SJCRH30 (cell line): ENCODE results near the gene CCDC92. TPM values are rescaled to one million over a fixed set of nuclear protein-coding genes. Genes with fewer than 3 reads are reported as not detected.

Source experiments
- DNase-seq, 2 experiments: peaks; one replicate each; pipeline ENCODE4 v3.0.0-alpha.2; 2015 to 2020
- H3K27ac ChIP-seq: fragments of 250-450 bp; sonication (Bioruptor Pico); 2 replicates; pipeline ENCODE4 v1.5.1; 2020; ENCODE audit warnings: mild to moderate bottlenecking, moderate library complexity
- H3K27me3 ChIP-seq: fragments of 250-450 bp; sonication (Bioruptor Pico); 2 replicates; pipeline ENCODE4 v1.5.1; 2020; ENCODE audit warnings: mild to moderate bottlenecking, moderate library complexity
- H3K36me3 ChIP-seq: fragments of 250-450 bp; sonication (Bioruptor Pico); 2 replicates; pipeline ENCODE4 v1.5.1; 2020; ENCODE audit warnings: mild to moderate bottlenecking, moderate library complexity
- H3K4me1 ChIP-seq: fragments of 250-450 bp; sonication (Bioruptor Pico); 2 replicates; pipeline ENCODE4 v1.5.1; 2020; ENCODE audit warnings: mild to moderate bottlenecking, moderate library complexity
- H3K4me3 ChIP-seq: fragments of 250-450 bp; sonication (Bioruptor Pico); 2 replicates; pipeline ENCODE4 v1.5.1; 2020; ENCODE audit warnings: mild to moderate bottlenecking, moderate library complexity
- H3K9me3 ChIP-seq: fragments of 250-450 bp; sonication (Bioruptor Pico); replicated peaks from 2 replicates; pipeline ENCODE4 v1.5.1; 2020; ENCODE audit warnings: mild to moderate bottlenecking, moderate library complexity
- total RNA-seq: library from RNA; depleted of rRNA; stranded (reverse); fragments of >200 nt; shearing (Covaris generic); gene quantifications from 2 replicates; pipeline ENCODE4 v1.2.3, GENCODE V29; 2014; rRNA removed

Gene CCDC92
- total RNA-seq = 7.6 and 7.7 TPM in 2 replicates

DNA sequence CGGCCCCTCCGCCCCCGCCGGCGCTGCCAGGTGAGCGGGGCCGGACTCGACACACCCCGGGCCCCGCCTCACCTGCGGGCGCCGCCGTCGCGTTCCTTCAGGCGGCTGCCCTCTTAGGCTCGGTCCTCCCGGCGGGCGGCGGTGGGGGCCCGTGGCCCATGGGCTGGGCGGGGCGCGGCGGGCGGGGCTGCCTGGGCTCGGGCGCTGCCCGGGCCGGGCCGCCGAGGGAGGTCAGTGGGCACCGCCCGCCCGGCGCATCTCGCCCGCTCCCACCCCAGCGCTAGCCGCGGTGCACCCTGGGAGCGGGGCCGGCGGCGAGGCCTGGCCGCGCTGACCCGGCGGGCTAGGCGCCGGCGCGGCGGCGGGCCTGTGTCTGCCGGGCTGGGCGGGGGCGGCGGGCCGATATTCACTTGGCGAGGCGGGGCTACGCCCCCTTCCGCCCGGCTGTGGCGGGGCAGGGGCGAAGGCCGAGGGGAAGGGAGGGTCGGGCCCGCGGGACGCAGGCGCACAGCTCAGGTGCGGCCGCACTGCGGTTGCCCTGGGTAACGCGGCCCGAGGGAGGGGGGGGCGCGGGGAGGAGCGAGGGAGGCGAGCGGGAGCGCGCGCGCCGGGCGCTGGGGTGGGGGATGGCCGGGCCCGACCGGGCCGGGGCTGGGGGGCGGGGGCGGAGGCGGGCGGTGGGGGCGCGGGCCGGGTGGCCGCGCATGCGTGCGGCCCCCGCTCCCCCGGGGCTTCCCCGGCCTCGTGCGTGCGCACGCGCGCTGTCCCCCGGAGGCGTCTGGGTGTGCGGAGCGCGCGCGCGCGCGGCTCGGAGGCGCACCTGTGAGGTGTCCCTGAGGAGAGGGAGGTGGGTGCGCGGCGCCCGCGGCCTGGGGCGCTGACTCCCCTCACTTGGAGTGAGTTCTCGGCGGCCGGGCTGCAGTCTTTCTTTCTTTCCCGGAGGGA lies at the start of gene CCDC92, which contains the start of gene ZNF664:
TSS of gene CCDC92 (minus strand) at position 375 of the 945 bp plus-strand sequence. CDS start 28,526 bp downstream, outside the sequence.
TSS of gene ZNF664 (plus strand) at position 759 of the 945 bp plus-strand sequence. CDS start 38,930 bp downstream, outside the sequence.
- no peaks in the 10 kb centered on the region for H3K9me3 ChIP-seq
- H3K27me3 ChIP-seq = no peaks in the 10 kb centered on the region
- peaks cover 10% of the 10 kb centered on the region for H3K36me3 ChIP-seq
- peak; percentile 93 for DNase-seq
- H3K4me1 ChIP-seq = peaks cover 13% of the 10 kb centered on the region
- H3K27ac ChIP-seq = peak within 1 kb of the TSS; percentile 31; the same call in 1 of the 2 replicates
- peak within 1 kb of the TSS; percentile 82 for H3K4me3 ChIP-seq

- no peak overlapping the region for H3K27ac ChIP-seq
- peaks cover 11% of the 10 kb centered on the region for H3K4me1 ChIP-seq
These were observed 49.5 kb upstream of the CCDC92 start for GRCh38 chr12:124022161-124022560.

DNA sequence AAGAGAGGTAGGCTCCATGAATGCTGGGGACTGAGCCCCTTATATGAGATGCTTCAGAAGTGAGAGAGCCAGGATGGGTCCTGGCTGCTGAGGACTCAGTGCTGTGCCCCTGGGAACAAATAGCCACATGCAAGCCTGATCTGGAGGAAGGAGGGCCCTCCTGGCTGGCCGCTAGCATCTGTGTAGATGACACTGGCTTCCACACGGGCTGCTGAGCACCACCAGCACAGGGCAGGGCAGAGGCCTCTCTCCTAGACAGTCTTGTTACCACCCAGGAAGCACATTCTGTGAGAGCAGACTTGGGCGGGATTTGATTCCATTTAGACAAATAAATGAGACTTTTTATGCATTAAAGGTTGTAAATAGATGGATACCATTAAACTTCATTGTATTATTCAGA lies 48.4 kb upstream of the CCDC92 start:
- DNase-seq = no peak
- no peaks in the 10 kb centered on the region for H3K27me3 ChIP-seq
- H3K9me3 ChIP-seq = no peaks in the 10 kb centered on the region
- H3K27ac ChIP-seq = no peak overlapping the region
- no peak overlapping the region for H3K4me3 ChIP-seq
- H3K36me3 ChIP-seq = no peaks in the 10 kb centered on the region
- H3K4me1 ChIP-seq = peaks cover 8% of the 10 kb centered on the region

More at GRCh38 chr12:124022161-124022560, 49.5 kb upstream of the CCDC92 start:
- H3K9me3 ChIP-seq = no peaks in the 10 kb centered on the region
- H3K27me3 ChIP-seq = no peaks in the 10 kb centered on the region
- no peak for DNase-seq
- H3K36me3 ChIP-seq = no peaks in the 10 kb centered on the region
- H3K4me3 ChIP-seq = no peak overlapping the region

GRCh38 chr12:124020514-124020949 lies 47.9 kb upstream of the CCDC92 start:
- H3K27ac ChIP-seq = no peak overlapping the region
- DNase-seq = no peak
- peaks cover 8% of the 10 kb centered on the region for H3K4me1 ChIP-seq
- H3K9me3 ChIP-seq = no peaks in the 10 kb centered on the region
- H3K27me3 ChIP-seq = no peaks in the 10 kb centered on the region
- H3K4me3 ChIP-seq = no peak overlapping the region
- peaks cover 2% of the 10 kb centered on the region; the same call in 1 of the 2 replicates for H3K36me3 ChIP-seq

GRCh38 chr12:124019115-124019514 lies 46.5 kb upstream of the CCDC92 start:
- no peaks in the 10 kb centered on the region for H3K27me3 ChIP-seq
- no peaks in the 10 kb centered on the region for H3K9me3 ChIP-seq
- H3K4me3 ChIP-seq = no peak overlapping the region
- H3K4me1 ChIP-seq = peaks cover under 1% of the 10 kb centered on the region
- peaks cover 11% of the 10 kb centered on the region for H3K36me3 ChIP-seq
- H3K27ac ChIP-seq = no peak overlapping the region
- no peak for DNase-seq

- Histone ChIP-seq H3K27me3 (no peaks in the 10 kb centered on the region), H3K9me3 (no peaks in the 10 kb centered on the region), H3K4me3 (no peak overlapping the region), H3K4me1 (no peaks in the 10 kb centered on the region; the same call in 1 of the 2 replicates), H3K27ac (no peak overlapping the region), H3K36me3 (peaks cover 11% of the 10 kb centered on the region)
- DNase-seq = no peak
These were observed 45.9 kb upstream of the CCDC92 start for GRCh38 chr12:124018539-124018938.

- Histone ChIP-seq H3K9me3 (no peaks in the 10 kb centered on the region), H3K4me3 (no peak overlapping the region), H3K27me3 (no peaks in the 10 kb centered on the region), H3K27ac (no peak overlapping the region), H3K36me3 (peaks cover 25% of the 10 kb centered on the region), H3K4me1 (no peaks in the 10 kb centered on the region; the same call in 1 of the 2 replicates)
- DNase-seq = no peak
These were observed 44.4 kb upstream of the CCDC92 start for GRCh38 chr12:124017064-124017463.

GRCh38 chr12:124015494-124016461 lies 43.1 kb upstream of the CCDC92 start:
- no peak overlapping the region for H3K27ac ChIP-seq
- no peaks in the 10 kb centered on the region for H3K9me3 ChIP-seq
- no peaks in the 10 kb centered on the region for H3K27me3 ChIP-seq
- DNase-seq = no peak
- no peak overlapping the region for H3K4me3 ChIP-seq
- H3K36me3 ChIP-seq = peaks cover 34% of the 10 kb centered on the region
- H3K4me1 ChIP-seq = no peaks in the 10 kb centered on the region; the same call in 1 of the 2 replicates

DNA sequence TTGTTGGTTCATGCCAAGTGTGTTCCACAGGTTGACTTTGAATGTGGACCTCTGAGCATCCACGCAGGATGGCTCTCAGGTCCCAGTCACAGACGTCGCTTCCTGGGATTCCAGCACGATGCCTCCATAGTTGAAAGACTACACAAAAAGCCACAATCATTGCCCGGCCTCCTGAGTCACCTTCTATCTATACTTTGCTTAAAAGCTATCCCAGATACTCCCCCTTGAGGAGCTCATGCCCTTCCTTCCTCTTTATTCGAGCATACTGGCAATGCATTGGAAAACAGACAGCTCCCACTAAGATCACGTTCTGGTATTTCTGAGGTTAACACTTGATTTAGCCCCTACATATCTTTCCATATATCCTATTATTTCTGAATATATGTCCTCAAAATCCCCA lies 40.4 kb upstream of the CCDC92 start:
- H3K36me3 ChIP-seq = peaks cover 42% of the 10 kb centered on the region
- H3K27me3 ChIP-seq = no peaks in the 10 kb centered on the region
- no peak overlapping the region for H3K27ac ChIP-seq
- peaks cover 11% of the 10 kb centered on the region for H3K4me1 ChIP-seq
- H3K4me3 ChIP-seq = no peak overlapping the region
- no peaks in the 10 kb centered on the region for H3K9me3 ChIP-seq
- DNase-seq = no peak

DNA sequence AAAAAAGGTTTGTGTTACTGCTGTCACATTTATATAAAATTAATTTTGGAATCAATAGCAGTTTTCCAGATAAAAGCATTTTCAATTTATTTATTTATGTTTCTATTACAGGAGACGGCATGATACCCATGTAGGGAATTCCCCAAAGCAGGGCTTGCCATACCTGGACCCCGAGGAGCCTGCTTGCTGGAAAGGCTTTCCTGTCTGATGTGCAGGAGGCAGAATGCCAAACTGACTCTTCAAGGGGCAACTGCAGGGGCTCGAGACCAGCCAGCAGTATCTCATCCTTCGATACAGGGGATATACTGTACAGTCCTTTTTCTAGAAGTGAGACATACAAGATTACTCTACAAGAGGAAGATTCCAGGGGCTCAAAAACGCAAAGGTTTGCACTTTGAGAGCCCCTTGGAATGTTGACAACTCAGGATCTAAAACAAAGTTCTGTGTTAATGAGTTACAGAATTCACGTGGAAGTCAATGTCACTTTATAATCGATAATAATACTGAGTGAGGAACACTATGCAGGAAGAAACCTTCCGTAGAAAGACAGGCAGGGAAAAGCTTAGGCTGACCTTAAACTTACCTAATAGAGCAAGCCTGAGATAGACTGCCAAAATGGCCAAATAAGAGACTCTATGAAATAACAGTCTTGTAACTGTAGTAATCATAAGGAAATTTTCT lies 38.9 kb upstream of the CCDC92 start:
- H3K4me1 ChIP-seq = peaks cover 23% of the 10 kb centered on the region
- DNase-seq = no peak
- H3K4me3 ChIP-seq = no peak overlapping the region
- peaks cover 42% of the 10 kb centered on the region for H3K36me3 ChIP-seq
- H3K27me3 ChIP-seq = no peaks in the 10 kb centered on the region
- no peak overlapping the region for H3K27ac ChIP-seq
- no peaks in the 10 kb centered on the region for H3K9me3 ChIP-seq

GRCh38 chr12:124010687-124011086 lies 38.1 kb upstream of the CCDC92 start:
- peaks cover 42% of the 10 kb centered on the region for H3K36me3 ChIP-seq
- H3K9me3 ChIP-seq = no peaks in the 10 kb centered on the region
- no peak overlapping the region for H3K4me3 ChIP-seq
- H3K4me1 ChIP-seq = peaks cover 32% of the 10 kb centered on the region
- no peaks in the 10 kb centered on the region for H3K27me3 ChIP-seq
- no peak for DNase-seq
- no peak overlapping the region for H3K27ac ChIP-seq

DNA sequence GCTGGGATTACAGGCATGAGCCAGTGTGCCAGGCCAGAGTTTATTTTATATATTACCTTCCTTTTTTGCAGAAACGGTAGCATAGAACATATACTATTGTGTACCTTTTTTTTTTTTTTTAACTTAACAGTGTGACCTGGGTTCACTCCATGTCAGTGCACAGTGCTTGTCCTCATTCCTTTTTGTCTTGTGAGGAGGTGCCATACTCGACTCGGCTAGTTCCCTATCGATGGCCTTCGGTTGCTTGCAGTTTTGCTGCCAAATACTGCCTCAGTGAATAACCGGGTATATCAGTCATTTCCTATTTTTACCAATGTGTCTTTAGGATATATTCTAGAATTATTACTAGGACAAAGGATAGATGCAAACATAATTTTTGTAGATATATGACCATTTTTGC lies 37.1 kb upstream of the CCDC92 start:
- H3K4me3 ChIP-seq = no peak overlapping the region
- DNase-seq = no peak
- no peak overlapping the region for H3K27ac ChIP-seq
- no peaks in the 10 kb centered on the region for H3K9me3 ChIP-seq
- H3K4me1 ChIP-seq = peaks cover 41% of the 10 kb centered on the region
- H3K27me3 ChIP-seq = no peaks in the 10 kb centered on the region
- peaks cover 34% of the 10 kb centered on the region for H3K36me3 ChIP-seq

DNA sequence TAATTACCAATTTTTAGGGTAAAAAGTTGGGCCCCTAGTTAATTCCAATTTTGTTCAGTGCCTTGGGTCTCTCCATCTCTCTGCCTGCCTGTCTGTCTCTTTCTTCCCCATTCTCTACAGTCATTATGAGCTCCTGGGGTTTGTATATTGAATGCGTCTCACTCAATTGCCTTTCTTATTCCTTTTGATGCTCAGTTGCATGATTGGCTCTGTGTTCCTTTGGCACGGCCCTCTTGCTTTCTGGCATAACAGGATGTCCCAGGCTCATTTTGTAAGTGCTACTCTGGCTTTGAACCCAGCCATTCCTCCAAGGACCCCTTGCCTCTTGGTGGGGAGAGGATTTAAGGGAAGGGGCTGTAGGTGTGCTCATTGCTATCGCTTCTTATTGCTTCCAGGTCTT lies 36.0 kb upstream of the CCDC92 start:
- Histone ChIP-seq H3K27ac (peak overlapping the region; percentile 91), H3K4me1 (peaks cover 50% of the 10 kb centered on the region), H3K9me3 (no peaks in the 10 kb centered on the region), H3K27me3 (no peaks in the 10 kb centered on the region), H3K4me3 (peak overlapping the region; percentile 21), H3K36me3 (peaks cover 31% of the 10 kb centered on the region)
- DNase-seq = no peak
